Renal pelvis (tissue), 4 donors: ENCODE results near the gene FHIP2A. TPM values are rescaled to one million over a fixed set of nuclear protein-coding genes. Genes with fewer than 3 reads are reported as not detected.
A peak's percentile ranks its signal among the peaks of the same experiment; 100 is the strongest.
"Not testable (repeated sequence)": the region's sequence is repeated elsewhere in the genome, so short reads cannot be mapped to it uniquely, and the experiment has no call there.

ENCODE experiments used
- DNase-seq: peaks from one replicate; pipeline ENCODE4 v3.0.0-alpha.2; 2013
- polyA plus RNA-seq, 3 donors: library from polyadenylated mRNA; unstranded; fragments of 120-200 nt; gene quantifications; one replicate each; pipeline ENCODE4 v1.2.1, GENCODE V29; 2013; ENCODE audit not compliant: insufficient read length in 3 of 3

The FHIP2A gene
- polyA plus RNA-seq, 3 donors: 29.7 to 32.5 (median 31.0) TPM

GRCh38 chr10:114808982-114809381, 12.6 kb upstream of the FHIP2A start:
- no peak for DNase-seq

- no peak for DNase-seq
Observed at GRCh38 chr10:114810926-114811325, 10.7 kb upstream of the FHIP2A start.

GRCh38 chr10:114811862-114812261, 9.7 kb upstream of the FHIP2A start:
- no peak for DNase-seq

- DNase-seq: no peak
Observed at GRCh38 chr10:114815791-114816190, 5.8 kb upstream of the FHIP2A start.

GRCh38 chr10:114816308-114816707, 5.3 kb upstream of the FHIP2A start:
- DNase-seq: no peak

- DNase-seq: no peak
Observed at GRCh38 chr10:114819322-114819721, 2.3 kb upstream of the FHIP2A start.

GRCh38 chr10:114821915-114822443, 399 bp downstream of the FHIP2A start:
- no peak for DNase-seq

GRCh38 chr10:114822444-114823076, 980 bp downstream of the FHIP2A start:
- DNase-seq: peak; percentile 48

- DNase-seq: no peak
Observed at GRCh38 chr10:114823077-114823463, 1.5 kb downstream of the FHIP2A start.

- no peak for DNase-seq
Observed at GRCh38 chr10:114824391-114824790, 2.8 kb downstream of the FHIP2A start.

- no peak for DNase-seq
Observed at GRCh38 chr10:114825513-114826253, 4.1 kb downstream of the FHIP2A start.

GRCh38 chr10:114829160-114829909, 7.8 kb downstream of the FHIP2A start:
- DNase-seq: no peak

GRCh38 chr10:114831186-114831867, 9.7 kb downstream of the FHIP2A start:
- DNase-seq: no peak

GRCh38 chr10:114837690-114838089, 16.1 kb downstream of the FHIP2A start:
- no peak for DNase-seq

- no peak for DNase-seq
Observed at GRCh38 chr10:114839901-114840300, 18.3 kb downstream of the FHIP2A start.

GRCh38 chr10:114845978-114846693, 24.6 kb downstream of the FHIP2A start:
- no peak for DNase-seq

GRCh38 chr10:114847517-114847916, 25.9 kb downstream of the FHIP2A start:
- DNase-seq: not testable (repeated sequence)

GRCh38 chr10:114849674-114850073, 28.1 kb downstream of the FHIP2A start:
- no peak for DNase-seq

- no peak for DNase-seq
Observed at GRCh38 chr10:114850126-114850525, 28.5 kb downstream of the FHIP2A start.

- DNase-seq: no peak
Observed at GRCh38 chr10:114851336-114851735, 29.8 kb downstream of the FHIP2A start.

GRCh38 chr10:114852197-114852596, 30.6 kb downstream of the FHIP2A start:
- DNase-seq: no peak
